Colonic mucosa (tissue), 4 donors: ENCODE data around the gene STX10. TPM values are rescaled to one million over a fixed set of nuclear protein-coding genes. Genes with fewer than 3 reads are reported as not detected.

ENCODE experiments used
- DNase-seq: peaks from one replicate; pipeline ENCODE4 v3.0.0-alpha.2; 2020
- H3K27ac ChIP-seq: fragments of 200-600 bp; one replicate; pipeline ENCODE4 v1.8.0; 2021
- H3K27me3 ChIP-seq: fragments of 200-600 bp; one replicate; pipeline ENCODE4 v1.8.0; 2021
- H3K36me3 ChIP-seq: fragments of 200-600 bp; one replicate; pipeline ENCODE4 v1.8.0; 2021
- H3K4me1 ChIP-seq: fragments of 200-600 bp; one replicate; pipeline ENCODE4 v1.8.0; 2021; ENCODE audit warnings: mild to moderate bottlenecking
- H3K4me3 ChIP-seq: fragments of 200-600 bp; one replicate; pipeline ENCODE4 v1.8.0; 2021
- H3K9ac ChIP-seq, 2 donors: one replicate each; pipeline ENCODE4 v1.7.0; 2013; ENCODE audit warnings: control low read depth in 2 of 2, low read depth in 2 of 2, low read length in 2 of 2
- H3K9me3 ChIP-seq: fragments of 200-600 bp; one replicate; pipeline ENCODE4 v1.8.0; 2021
- CTCF ChIP-seq: fragments of 200-600 bp; IDR thresholded peaks from one replicate; pipeline ENCODE4 v1.8.0; 2022; ENCODE audit warnings: antibody characterized with exemption, mild to moderate bottlenecking
- intact Hi-C: fragments of 100-400 bp; cut with DNase I; formaldehyde crosslinking; loops from one replicate; pipeline ENCODE4 v1.14.1; 2022
- total RNA-seq, 2 donors: library from RNA; stranded (reverse); fragmentation: NEBNext Ultra II Directional in 1 of 2; extraction: Animal tissue kit (Norgen Biotek cat#: 25700) in 1 of 2; gene quantifications; one replicate each; pipeline ENCODE4 v1.2.1, GENCODE V29; 2021
- donor health status: healthy.
- donor health status: DM: no; HTN: no; CAD: no.
- donor health status: DM: no; HTN: no; CAD: no.

STX10 gene
- total RNA-seq, 2 donors from 2014 or later = 51.0 to 78.2 TPM

GRCh38 chr19:13095393-13095784, 54.8 kb downstream of the STX10 start:
- intact Hi-C loops = loop anchor here (10.0 kb wide), 1 partner anchor 61 kb away; no protein-coding TSS in a partner anchor
- Histone ChIP-seq H3K36me3 (no peaks in the 10 kb centered on the region), H3K27ac (no peak overlapping the region), H3K9ac (no peak overlapping the region), H3K9me3 (no peaks in the 10 kb centered on the region), H3K4me1 (peaks cover 14% of the 10 kb centered on the region), H3K27me3 (no peaks in the 10 kb centered on the region), H3K4me3 (no peak overlapping the region)
- DNase-seq = no peak
- no peak for TF ChIP-seq CTCF

GRCh38 chr19:13094771-13095392, 55.3 kb downstream of the STX10 start:
- Histone ChIP-seq H3K4me3 (no peak overlapping the region), H3K27me3 (no peaks in the 10 kb centered on the region), H3K4me1 (peaks cover 14% of the 10 kb centered on the region), H3K27ac (no peak overlapping the region), H3K9me3 (no peaks in the 10 kb centered on the region), H3K36me3 (no peaks in the 10 kb centered on the region), H3K9ac (no peak overlapping the region)
- DNase-seq = no peak
- TF ChIP-seq CTCF = no peak
- intact Hi-C loops = loop anchor here (10.0 kb wide), 1 partner anchor 60 kb away; no protein-coding TSS in a partner anchor

- Histone ChIP-seq H3K9me3 (no peaks in the 10 kb centered on the region), H3K36me3 (no peaks in the 10 kb centered on the region), H3K9ac (peak overlapping the region in 1 of 2 donors; percentile 14), H3K27ac (no peak overlapping the region), H3K27me3 (no peaks in the 10 kb centered on the region), H3K4me1 (peaks cover 14% of the 10 kb centered on the region), H3K4me3 (no peak overlapping the region)
- TF ChIP-seq CTCF = peak; percentile 11
- no peak for DNase-seq
- intact Hi-C loops = loop anchor here (10.0 kb wide), 1 partner anchor 59 kb away; no protein-coding TSS in a partner anchor
These were observed 56.1 kb downstream of the STX10 start for GRCh38 chr19:13094106-13094504.

Other genes starting within 250 kb of the STX10 start
- under 1 TPM in 1 of 2 donors, not detected in 1; 0.32 TPM for gene SYCE2, start 231.1 kb downstream of the STX10 start, total RNA-seq
- 100 to 1,000 TPM in 1 of 2 donors, 10 to 100 TPM in 1; 46.9 to 111 TPM for gene FARSA, start 216.7 kb downstream of the STX10 start, total RNA-seq
- 1,000 to 10,000 TPM in 1 of 2 donors, 100 to 1,000 TPM in 1; 682 to 1,848 TPM for gene CALR, start 211.8 kb downstream of the STX10 start, total RNA-seq
- gene RAD23A, start 204.5 kb downstream of the STX10 start, total RNA-seq = 100 to 1,000 TPM in 1 of 2 donors, 10 to 100 TPM in 1; 78.5 to 121 TPM
- 10 to 100 TPM; 16.1 to 41.9 TPM for gene GADD45GIP1, start 193.2 kb downstream of the STX10 start, total RNA-seq
- under 1 TPM; 0.19 to 0.27 TPM for gene DAND5, start 180.8 kb downstream of the STX10 start, total RNA-seq
- gene NFIX, start 154.9 kb downstream of the STX10 start, total RNA-seq = 10 to 100 TPM; 70.9 to 73.8 TPM
- gene LYL1, start 47.5 kb downstream of the STX10 start, total RNA-seq = 1 to 10 TPM; 3.6 to 4.5 TPM
- 10 to 100 TPM; 17.5 to 40.1 TPM for gene TRMT1, start 33.6 kb downstream of the STX10 start, total RNA-seq
- gene NACC1, start 32.1 kb downstream of the STX10 start, total RNA-seq = 100 to 1,000 TPM in 1 of 2 donors, 10 to 100 TPM in 1; 56.7 to 119 TPM
- 100 to 1,000 TPM in 1 of 2 donors, 10 to 100 TPM in 1; 83.4 to 116 TPM for gene IER2, start within 50 bp of the STX10 start, total RNA-seq